Panc1 (cell line): Measurements from ENCODE around the gene TBC1D2B.

ENCODE experiments used
- CTCF ChIP-seq: fragments of 450-650 bp; IDR thresholded peaks from 2 replicates; pipeline ENCODE4 v1.5.1; 2017; ENCODE audit warnings: mild to moderate bottlenecking
- POLR2AphosphoS5 ChIP-seq: IDR thresholded peaks from 2 replicates; pipeline ENCODE4 v1.6.1; 2012; ENCODE audit warnings: mild to moderate bottlenecking, low read depth, low read length, moderate library complexity

- TF ChIP-seq CTCF (no peak), POLR2AphosphoS5 (no peak)
Measured at GRCh38 chr15:78002996-78003395, 74.5 kb downstream of the TBC1D2B start.
